A673 (cell line): ENCODE results near the gene SDHAF1. TPM values are rescaled to one million over a fixed set of nuclear protein-coding genes. Genes with fewer than 3 reads are reported as not detected.

Experiments used
- BruUV-seq: library from RNA; stranded (reverse); fragments of 400-500 nt; replicated peaks from 2 replicates; lab custom pipeline; 2021; lab: Mats Ljungman, UMichigan
- CTCF ChIA-PET: fragments of 300-600 bp; sonication (Branson Sonifier 250); formaldehyde crosslinking; loops from one replicate; lab custom pipeline; 2022; ENCODE audit warnings: antibody characterized with exemption; lab: Charles Lee
- POLR2A ChIA-PET: fragments of 300-600 bp; sonication (Branson Sonifier 250); formaldehyde crosslinking; loops from one replicate; lab custom pipeline; 2022; ENCODE audit warnings: antibody characterized with exemption; ENCODE audit not compliant: low non-redundant PET; lab: Charles Lee
- DNase-seq: peaks from one replicate; pipeline ENCODE4 v3.0.0-alpha.2; 2015; ENCODE audit warnings: low spot score
- H3K27ac ChIP-seq: fragments of 200-600 bp; sonication (generic); 2 replicates; pipeline ENCODE4 v1.5.1; 2016; ENCODE audit warnings: mixed run types, low read depth, mild to moderate bottlenecking, mixed read lengths, antibody characterized with exemption, low read length; ENCODE audit not compliant: poor library complexity, severe bottlenecking
- H3K27me3 ChIP-seq: fragments of 200-600 bp; sonication (generic); replicated peaks from 2 replicates; pipeline ENCODE4 v1.6.1; 2017; ENCODE audit warnings: mixed run types, low read depth, mild to moderate bottlenecking, mixed read lengths, antibody characterized with exemption, low read length; ENCODE audit not compliant: insufficient read depth, poor library complexity
- H3K36me3 ChIP-seq: fragments of 200-600 bp; sonication (generic); 2 replicates; pipeline ENCODE4 v1.6.1; 2016; ENCODE audit warnings: mixed run types, mild to moderate bottlenecking, mixed read lengths, antibody characterized with exemption, low read length; ENCODE audit not compliant: insufficient read depth, poor library complexity, severe bottlenecking
- H3K4me1 ChIP-seq: fragments of 200-600 bp; sonication (generic); 2 replicates; pipeline ENCODE4 v1.6.1; 2017; ENCODE audit warnings: mixed run types, mild to moderate bottlenecking, mixed read lengths, antibody characterized with exemption, low read length; ENCODE audit not compliant: insufficient read depth, poor library complexity, severe bottlenecking
- H3K4me3 ChIP-seq: fragments of 200-600 bp; sonication (generic); 2 replicates; pipeline ENCODE4 v1.5.1; 2016; ENCODE audit warnings: low read depth, mixed run types, mild to moderate bottlenecking, mixed read lengths, low read length; ENCODE audit not compliant: poor library complexity, severe bottlenecking
- H3K9me3 ChIP-seq: fragments of 200-600 bp; sonication (generic); 2 replicates; pipeline ENCODE4 v1.6.1; 2016; ENCODE audit warnings: mixed run types, low read depth, mild to moderate bottlenecking, mixed read lengths, antibody characterized with exemption, low read length; ENCODE audit not compliant: poor library complexity, severe bottlenecking
- CTCF ChIP-seq: fragments of 300-800, 200-600 bp; sonication (generic); conservative IDR thresholded peaks from 2 replicates; pipeline ENCODE4 v1.5.1; 2017; ENCODE audit warnings: low read depth, mild to moderate bottlenecking, antibody characterized with exemption, low read length, moderate library complexity, mixed read lengths
- EZH2 ChIP-seq: fragments of 200-600 bp; sonication (generic); IDR thresholded peaks from 2 replicates; pipeline ENCODE4 v1.6.1; 2017; ENCODE audit warnings: borderline replicate concordance, low read depth, mild to moderate bottlenecking, mixed read lengths, antibody characterized with exemption, low read length; ENCODE audit not compliant: poor library complexity, severe bottlenecking
- intact Hi-C: fragments of 100-400 bp; cut with micrococcal nuclease; formaldehyde crosslinking; loops from one replicate; pipeline ENCODE4 v1.10.0; 2022; ENCODE audit not compliant: unreplicated experiment
- total RNA-seq: library from RNA; stranded (reverse); gene quantifications from 2 replicates; pipeline ENCODE4 v1.2.3, GENCODE V29; 2021

Gene SDHAF1
- total RNA-seq, 1 experiment from 2014 or later: 8.9 TPM

- BruUV-seq: no TSS peak
- DNase-seq: peak; percentile 58
- TF ChIP-seq EZH2 (peak; percentile 38), CTCF (0 out of 2 replicates have a peak, but pooled peaks have one; percentile 15)
- Histone ChIP-seq H3K4me1 (peaks cover 8% of the 10 kb centered on the region), H3K27me3 (peaks cover 7% of the 10 kb centered on the region), H3K36me3 (no peaks in the 10 kb centered on the region), H3K27ac (no peak overlapping the region), H3K4me3 (peak overlapping the region; percentile 43), H3K9me3 (no peaks in the 10 kb centered on the region)
- ChIA-PET CTCF (interaction anchor here (0.7 kb wide), 1 partner anchor 18 kb away, joined by 7 read pairs; no protein-coding TSS in a partner anchor), POLR2A (no interaction called here)
- intact Hi-C loops: no loop called here
Observed at GRCh38 chr19:35986664-35987570, 8.1 kb upstream of the SDHAF1 start.

- no peaks in the 10 kb centered on the region for H3K36me3 ChIP-seq
- POLR2A ChIA-PET: no interaction called here
- H3K4me1 ChIP-seq: peaks cover 8% of the 10 kb centered on the region
- DNase-seq: no peak
- BruUV-seq: no TSS peak
- no peaks in the 10 kb centered on the region for H3K9me3 ChIP-seq
- TF ChIP-seq EZH2 (no peak), CTCF (no peak)
- CTCF ChIA-PET: interaction anchor here (0.7 kb wide), 1 partner anchor 19 kb away, joined by 7 read pairs; no protein-coding TSS in a partner anchor
- peak overlapping the region; percentile 43 for H3K4me3 ChIP-seq
- H3K27ac ChIP-seq: no peak overlapping the region
- H3K27me3 ChIP-seq: peaks cover 7% of the 10 kb centered on the region
- intact Hi-C loops: no loop called here
Observed at GRCh38 chr19:35987571-35987896, 7.5 kb upstream of the SDHAF1 start.

- DNase-seq: no peak
- H3K4me3 ChIP-seq: no peak overlapping the region
- H3K27me3 ChIP-seq: peaks cover 7% of the 10 kb centered on the region
- CTCF ChIA-PET: no interaction called here
- H3K4me1 ChIP-seq: peaks cover 8% of the 10 kb centered on the region
- no peak overlapping the region for H3K27ac ChIP-seq
- H3K36me3 ChIP-seq: no peaks in the 10 kb centered on the region
- BruUV-seq: no TSS peak
- TF ChIP-seq EZH2: no peak
- no peak for TF ChIP-seq CTCF
- H3K9me3 ChIP-seq: no peaks in the 10 kb centered on the region
- POLR2A ChIA-PET: no interaction called here
- intact Hi-C loops: no loop called here
Observed at GRCh38 chr19:35988824-35989223, 6.2 kb upstream of the SDHAF1 start.
